ENCODE measurements around the gene PPY. TPM values are rescaled to one million over a fixed set of nuclear protein-coding genes. Genes with fewer than 3 reads are reported as not detected.

Gene PPY
- total RNA-seq, 4 donors from 2014 or later = not detected

DNA sequence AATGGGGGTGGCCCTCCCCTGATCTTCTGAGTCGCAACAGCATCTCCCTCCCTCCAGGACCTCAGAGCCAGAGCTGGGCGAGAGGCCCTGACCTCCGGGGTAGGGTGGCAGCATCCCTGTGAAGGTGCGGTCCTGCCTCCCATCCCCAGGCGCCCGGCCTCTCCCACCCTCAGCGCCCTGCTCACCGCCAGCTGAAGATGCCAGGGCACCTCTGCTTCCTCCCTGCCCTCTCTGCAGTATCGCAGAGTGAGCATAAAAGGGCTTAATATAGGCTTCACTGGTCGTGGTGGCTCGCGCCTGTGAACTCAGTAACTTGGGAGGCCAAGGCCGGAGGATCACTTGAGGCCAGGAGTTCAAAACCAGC lies 24.3 kb downstream of the PPY start:
- intact Hi-C loops (cut with DNase I; ENCODE audit: low total_unique reads) = no loop called here
- TF ChIP-seq POLR2A (IDR thresholded peaks at IDR 0.05) = no peak
- no peak for TF ChIP-seq CTCF (IDR thresholded peaks at IDR 0.05)
- 50% methylated on average over 12 to 13 of the region's 13 CpGs for WGBS, 2 donors
- no peak overlapping the region for H3K4me3 ChIP-seq (ENCODE audit: low read depth, poor library complexity, severe bottlenecking)
- DNase-seq (ENCODE audit: low spot score in 2 of 2) = no peak

DNA sequence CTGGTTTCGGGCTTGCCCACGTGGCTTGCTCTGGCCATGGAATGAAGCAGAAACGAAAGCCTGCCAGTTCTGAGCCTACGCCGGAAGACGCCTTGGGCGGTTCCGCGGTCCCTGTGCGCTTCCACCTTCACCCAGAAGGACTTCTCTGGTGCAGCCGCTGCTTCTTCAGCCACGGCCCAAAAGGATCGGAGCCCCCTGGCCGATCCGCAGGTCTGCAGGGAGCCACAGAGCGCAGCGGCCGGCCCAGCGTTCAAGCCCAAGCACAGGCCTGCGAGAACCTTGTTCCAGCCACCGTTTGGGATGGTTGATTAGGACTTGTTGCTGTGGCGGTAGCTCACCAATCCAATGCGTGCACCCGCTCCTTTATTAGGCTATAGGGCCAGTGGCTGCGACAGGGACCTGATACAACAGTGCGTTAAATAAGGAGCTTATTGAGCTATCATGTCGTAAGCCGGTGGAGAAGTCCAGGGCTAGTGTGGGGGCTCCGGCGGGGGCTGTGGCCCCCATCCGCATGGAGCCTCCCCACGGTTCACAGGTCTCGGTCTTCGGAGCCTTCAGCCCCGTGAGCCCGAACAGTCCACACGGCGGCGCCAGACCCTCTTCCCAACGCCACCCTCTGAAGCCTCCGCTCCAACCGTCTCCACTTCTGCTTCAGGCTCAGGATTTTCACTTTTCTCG lies 24.8 kb downstream of the PPY start:
- intact Hi-C loops (cut with DNase I; ENCODE audit: low total_unique reads) = no loop called here
- no peak overlapping the region for H3K4me3 ChIP-seq (ENCODE audit: low read depth, poor library complexity, severe bottlenecking)
- TF ChIP-seq CTCF (IDR thresholded peaks at IDR 0.05) (no peak), POLR2A (IDR thresholded peaks at IDR 0.05) (no peak)
- WGBS, 2 donors = 22 to 26% methylated on average over 43 of the region's 43 CpGs
- DNase-seq (ENCODE audit: low spot score in 2 of 2) = no peak

GRCh38 chr17:43917016-43917347 lies 25.3 kb downstream of the PPY start:
- DNase-seq (ENCODE audit: low spot score in 2 of 2) = no peak
- 77 to 80% methylated on average over 8 of the region's 8 CpGs for WGBS, 2 donors
- TF ChIP-seq POLR2A (IDR thresholded peaks at IDR 0.05) = no peak
- TF ChIP-seq CTCF (IDR thresholded peaks at IDR 0.05) = no peak
- intact Hi-C loops (cut with DNase I; ENCODE audit: low total_unique reads) = no loop called here
- H3K4me3 ChIP-seq (ENCODE audit: low read depth, poor library complexity, severe bottlenecking) = no peak overlapping the region

DNA sequence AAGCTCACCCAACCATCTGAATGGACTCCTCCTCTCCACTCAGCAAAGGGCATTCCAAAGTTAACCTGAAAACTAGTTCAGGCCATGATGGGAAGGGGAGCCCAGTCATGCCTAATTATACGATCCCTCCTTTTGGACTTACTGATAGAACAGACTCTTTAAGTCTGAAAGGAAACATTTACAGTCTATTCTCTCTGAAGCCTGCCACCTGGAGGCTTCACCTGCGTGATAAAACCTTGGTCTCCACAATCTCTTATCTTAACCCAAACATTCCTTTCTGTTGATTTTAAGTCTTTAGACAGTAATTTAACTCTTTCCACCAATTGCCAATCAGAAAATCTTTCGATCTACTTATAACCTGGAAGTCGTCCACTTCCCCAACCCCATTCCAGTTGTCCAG lies 25.9 kb downstream of the PPY start:
- WGBS, 2 donors = 86 to 98% methylated on average over 4 of the region's 4 CpGs
- intact Hi-C loops (cut with DNase I; ENCODE audit: low total_unique reads) = no loop called here
- no peak overlapping the region for H3K4me3 ChIP-seq (ENCODE audit: low read depth, poor library complexity, severe bottlenecking)
- TF ChIP-seq POLR2A (IDR thresholded peaks at IDR 0.05) = no peak
- no peak for TF ChIP-seq CTCF (IDR thresholded peaks at IDR 0.05)
- DNase-seq (ENCODE audit: low spot score in 2 of 2) = no peak

GRCh38 chr17:43915559-43915958 lies 26.7 kb downstream of the PPY start:
- intact Hi-C loops (cut with DNase I; ENCODE audit: low total_unique reads) = no loop called here
- WGBS, 2 donors = 67 to 73% methylated on average over 3 of the region's 3 CpGs
- no peak for DNase-seq (ENCODE audit: low spot score in 2 of 2)

More at GRCh38 chr17:43915559-43915958, 26.7 kb downstream of the PPY start:
- H3K4me3 ChIP-seq (ENCODE audit: low read depth, poor library complexity, severe bottlenecking) = no peak overlapping the region
- no peak for TF ChIP-seq POLR2A (IDR thresholded peaks at IDR 0.05)
- no peak for TF ChIP-seq CTCF (IDR thresholded peaks at IDR 0.05)

Data from lower leg skin (tissue), 4 donors.